T-cell (primary cell): ENCODE data around the gene ANK3. TPM values are rescaled to one million over a fixed set of nuclear protein-coding genes. Genes with fewer than 3 reads are reported as not detected.

Experiments used
- ATAC-seq, 4 experiments: fragments of 200-7000 bp in 3 of 4; fragments of 150-1000 bp in 1 of 4; cut with Tn5 transposase; replicated peaks in 1 of 4; 1 replicate in 3 of 4; 2 replicates in 1 of 4; pipeline ENCODE4 v1.10.0; 2021; ENCODE audit warnings: moderate library complexity in 3 of 4, mild to moderate bottlenecking in 2 of 4, moderate number of reproducible peaks in 1 of 4
- CTCF ChIA-PET, 2 donors: fragments of 300-600 bp; sonication (Branson Sonifier 250); formaldehyde crosslinking; loops; one replicate each; lab custom pipeline; 2022; ENCODE audit warnings: antibody characterized with exemption in 2 of 2; lab: Charles Lee
- POLR2A ChIA-PET, 2 donors: fragments of 300-600 bp; sonication (Branson Sonifier 250); formaldehyde crosslinking; loops; one replicate each; lab custom pipeline; 2022; ENCODE audit warnings: antibody characterized with exemption in 2 of 2; lab: Charles Lee
- DNase-seq, 35 experiments: peaks; one replicate each; pipeline versions ENCODE4 v3.0.0 to v3.0.0-alpha.2; 2013 to 2023
- H3K27ac ChIP-seq: one replicate; pipeline ENCODE4 v1.5.1; 2013; ENCODE audit warnings: low read length
- H3K27me3 ChIP-seq, 2 experiments: replicated peaks in 1 of 2; 1 replicate in 1 of 2; 2 replicates in 1 of 2; pipeline versions ENCODE4 v1.6.1 to v1.7.0; 2013; ENCODE audit warnings: low read length in 1 of 2, mixed read lengths in 1 of 2; ENCODE audit not compliant: control insufficient read depth in 2 of 2, insufficient read depth in 2 of 2; ENCODE audit errors: extremely low read depth in 1 of 2
- H3K36me3 ChIP-seq, 2 donors: 1 replicate in 1 of 2; 2 replicates in 1 of 2; pipeline versions ENCODE4 v1.6.1 to v1.7.0; 2013; ENCODE audit warnings: low read length in 1 of 2; ENCODE audit not compliant: control insufficient read depth in 2 of 2, insufficient read depth in 1 of 2; ENCODE audit errors: extremely low read depth in 1 of 2
- H3K4me1 ChIP-seq, 2 experiments: 1 replicate in 1 of 2; 2 replicates in 1 of 2; pipeline versions ENCODE4 v1.6.1 to v1.7.0; 2013; ENCODE audit warnings: low read length in 2 of 2, mixed read lengths in 1 of 2; ENCODE audit not compliant: insufficient read depth in 2 of 2, control insufficient read depth in 1 of 2; ENCODE audit errors: extremely low read depth in 1 of 2
- H3K4me3 ChIP-seq, 2 donors: 1 replicate in 1 of 2; 2 replicates in 1 of 2; pipeline versions ENCODE4 v1.5.1 to v1.7.0; 2013; ENCODE audit warnings: mild to moderate bottlenecking in 2 of 2, low read length in 1 of 2, moderate library complexity in 1 of 2; ENCODE audit not compliant: control insufficient read depth in 1 of 2; ENCODE audit errors: extremely low read depth in 1 of 2
- H3K9me3 ChIP-seq: 2 replicates; pipeline ENCODE4 v1.7.0; 2013
- H3K27ac Mint-ChIP-seq, 2 donors: one replicate each; pipeline ENCODE4 v1.8.0; 2020 to 2021; ENCODE audit warnings: mild to moderate bottlenecking in 2 of 2, mixed read lengths in 2 of 2
- H3K27me3 Mint-ChIP-seq, 2 donors: one replicate each; pipeline ENCODE4 v1.8.0; 2021 to 2022; ENCODE audit warnings: mixed read lengths in 2 of 2
- H3K36me3 Mint-ChIP-seq: one replicate; pipeline ENCODE4 v1.8.0; 2021; ENCODE audit warnings: mixed read lengths
- H3K4me1 Mint-ChIP-seq, 3 donors: one replicate each; pipeline ENCODE4 v1.8.0; 2020 to 2022; ENCODE audit warnings: mixed read lengths in 3 of 3, mild to moderate bottlenecking in 1 of 3
- H3K4me3 Mint-ChIP-seq, 3 donors: one replicate each; pipeline ENCODE4 v1.8.0; 2020 to 2022; ENCODE audit warnings: mild to moderate bottlenecking in 3 of 3, mixed read lengths in 3 of 3, moderate library complexity in 3 of 3
- H3K9me3 Mint-ChIP-seq, 3 donors: one replicate each; pipeline ENCODE4 v1.8.0; 2020 to 2022; ENCODE audit warnings: mixed read lengths in 3 of 3
- WGBS: methylation state at CpG from one replicate; pipeline ENCODE4 v1.1.5; 2013; ENCODE audit warnings: missing lambda C conversion rate; ENCODE audit not compliant: insufficient coverage; 5-methylcytosine and 5-hydroxymethylcytosine counted together
- total RNA-seq, 35 experiments: library from RNA in 6 of 35; stranded (reverse) in 6 of 35; fragments of 120-200 nt in 1 of 35; gene quantifications; one replicate each; pipeline versions ENCODE4 v1.2.1 to v1.2.4 and lab custom pipeline; 2013 to 2026

Gene ANK3
- total RNA-seq, 5 donors from 2014 or later (not counting 1 experiment from before 2014, with no cell fraction given): 43.0 to 74.8 (median 56.7) TPM

DNA sequence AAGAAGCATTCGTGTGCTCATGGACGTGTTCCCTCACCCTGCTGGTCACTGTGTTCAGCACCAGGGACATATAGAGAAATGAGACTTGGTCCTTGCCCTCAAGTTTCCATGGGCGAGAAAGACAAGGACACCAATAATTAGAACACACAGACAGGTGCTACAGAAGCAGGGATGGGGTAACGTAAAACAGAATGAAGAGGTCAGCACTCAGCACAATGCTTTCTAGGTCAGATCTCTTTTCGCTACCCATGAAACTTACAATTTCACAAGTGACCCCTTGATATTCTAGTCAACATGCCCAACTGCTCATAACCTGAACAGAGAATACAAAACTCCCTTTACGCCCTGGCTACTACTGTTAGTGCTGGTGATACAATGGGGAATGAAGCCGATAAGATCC is 6.0 kb upstream of the ANK3 start:
- 90% methylated on average over 3 of the region's 7 CpGs for WGBS
- Mint-ChIP-seq H3K36me3 (peaks cover 2% of the 10 kb centered on the region), H3K27ac (no peak overlapping the region), H3K9me3 (no peaks in the 10 kb centered on the region), H3K4me1 (peaks cover 33 to 50% (median 40%) of the 10 kb centered on the region in 3 donors), H3K27me3 (no peaks in the 10 kb centered on the region), H3K4me3 (no peak overlapping the region)
- Histone ChIP-seq H3K9me3 (no peaks in the 10 kb centered on the region), H3K36me3 (no peaks in the 10 kb centered on the region), H3K4me1 (peaks cover 2 to 4% of the 10 kb centered on the region in 2 experiments), H3K27me3 (no peaks in the 10 kb centered on the region), H3K4me3 (no peak overlapping the region), H3K27ac (no peak overlapping the region)
- no peak for ATAC-seq
- no peak for DNase-seq
- ChIA-PET POLR2A (no interaction called here), CTCF (interaction anchor here in 1 of 2 donors (1.0 kb wide), 1 partner anchor 292 kb away, joined by 3 read pairs; no protein-coding TSS in a partner anchor)

DNA sequence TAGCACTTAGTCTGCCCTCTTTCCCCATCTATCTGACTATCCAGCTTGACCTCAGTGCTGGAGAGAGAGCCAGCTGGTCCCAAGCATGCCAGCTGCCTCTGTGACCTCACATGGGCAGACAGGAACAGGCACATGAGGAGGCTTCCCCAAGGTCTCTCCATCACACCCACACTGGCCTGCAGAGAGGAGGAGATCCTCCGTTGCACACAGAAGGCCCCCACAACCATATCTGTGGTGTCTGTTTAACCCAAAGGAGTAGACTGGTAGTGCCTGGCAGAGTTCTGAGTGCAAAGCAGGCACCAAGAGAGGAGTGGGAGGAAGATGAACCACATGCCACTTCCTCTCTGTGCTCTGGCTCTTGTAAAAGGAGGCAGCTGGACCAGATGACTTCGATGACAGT is 4.8 kb upstream of the ANK3 start:
- Histone ChIP-seq H3K4me3 (no peak overlapping the region), H3K27me3 (no peaks in the 10 kb centered on the region), H3K4me1 (peaks cover 2 to 4% of the 10 kb centered on the region in 2 experiments), H3K9me3 (no peaks in the 10 kb centered on the region), H3K36me3 (no peaks in the 10 kb centered on the region), H3K27ac (no peak overlapping the region)
- ChIA-PET POLR2A (no interaction called here), CTCF (interaction anchor here in 1 of 2 donors (0.6 kb wide), 1 partner anchor 31 kb away, joined by 3 read pairs; no protein-coding TSS in a partner anchor)
- ATAC-seq (peak; percentile 43 to 62 (median 56)), DNase-seq (peak in 3 of 35 experiments; percentile 1 to 8 (median 2))
- Mint-ChIP-seq H3K27ac (no peak overlapping the region), H3K4me3 (no peak overlapping the region), H3K36me3 (peaks cover 2% of the 10 kb centered on the region), H3K9me3 (no peaks in the 10 kb centered on the region), H3K4me1 (peaks cover 43 to 59% (median 50%) of the 10 kb centered on the region in 3 donors), H3K27me3 (no peaks in the 10 kb centered on the region)
- WGBS: no CpG with 5 or more reads among the region's 2 CpGs

DNA sequence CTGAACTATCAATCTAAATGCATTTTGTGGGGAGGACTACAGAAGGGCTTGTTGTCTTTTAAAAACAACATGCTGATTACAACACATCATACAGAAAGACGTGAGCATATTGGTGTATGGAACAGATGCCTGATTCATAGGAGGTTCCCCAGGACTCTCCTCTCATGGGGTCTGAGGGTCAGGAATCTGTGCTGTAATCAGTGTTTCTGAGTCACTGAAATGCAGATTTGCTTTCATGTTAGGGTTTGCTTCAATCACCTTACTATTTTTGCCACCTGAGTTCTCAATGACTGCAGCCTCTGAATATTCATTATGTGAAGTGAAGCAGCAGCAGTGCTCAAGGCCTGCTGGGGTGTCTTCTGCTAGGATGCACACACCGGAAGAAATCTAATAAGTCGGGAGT is 550 bp upstream of the ANK3 start:
- H3K4me1 Mint-ChIP-seq: peaks cover 27 to 35% (median 33%) of the 10 kb centered on the region in 3 donors

DNA sequence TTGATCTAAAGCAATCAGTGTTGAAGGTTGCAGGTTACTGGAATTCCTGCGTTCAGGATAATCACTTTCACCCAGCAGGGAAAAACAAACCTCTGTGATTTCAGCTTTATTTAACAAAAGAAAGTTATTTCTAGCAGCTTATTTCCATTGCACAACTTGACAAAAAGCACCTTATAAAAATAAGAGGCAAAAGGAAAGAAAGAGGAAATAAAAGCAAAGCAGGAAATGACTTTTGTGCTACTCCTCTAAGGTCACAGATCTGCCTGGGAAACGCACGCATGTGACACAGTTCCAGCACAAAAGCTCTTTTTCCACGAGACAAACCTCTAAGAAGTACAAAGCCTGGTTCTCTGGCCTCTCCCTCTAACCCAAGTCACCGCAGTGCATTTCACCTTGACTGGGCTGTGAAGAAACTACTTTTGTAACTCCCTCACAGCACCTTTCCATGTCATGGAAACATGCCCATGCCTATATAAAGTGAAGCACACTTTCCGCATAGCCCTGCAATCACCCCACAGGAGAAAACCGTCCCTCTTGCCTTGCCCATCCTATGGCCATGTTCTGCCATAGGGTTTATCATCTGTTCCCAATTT is 870 bp downstream of the ANK3 start:
- H3K4me1 ChIP-seq: peaks cover 0 to 3% of the 10 kb centered on the region in 2 experiments
- no peak overlapping the region for H3K4me3 ChIP-seq
- H3K4me1 Mint-ChIP-seq: peaks cover 24 to 31% (median 27%) of the 10 kb centered on the region in 3 donors
- no peak for ATAC-seq
- H3K36me3 ChIP-seq: no peaks in the 10 kb centered on the region
- H3K27me3 ChIP-seq: no peaks in the 10 kb centered on the region
- peaks cover 2% of the 10 kb centered on the region for H3K36me3 Mint-ChIP-seq
- CTCF ChIA-PET: no interaction called here
- 43% methylated on average over 6 of the region's 7 CpGs for WGBS
- H3K27ac ChIP-seq: no peak overlapping the region
- DNase-seq: no peak
- no peaks in the 10 kb centered on the region for H3K9me3 ChIP-seq
- H3K9me3 Mint-ChIP-seq: no peaks in the 10 kb centered on the region
- H3K27me3 Mint-ChIP-seq: no peaks in the 10 kb centered on the region
- H3K27ac Mint-ChIP-seq: no peak overlapping the region
- no peak overlapping the region for H3K4me3 Mint-ChIP-seq
- POLR2A ChIA-PET: no interaction called here

More for the DNA sequence above, 550 bp upstream of the ANK3 start:
- no peaks in the 10 kb centered on the region for H3K9me3 ChIP-seq
- no peak overlapping the region for H3K27ac ChIP-seq
- no peak for DNase-seq
- POLR2A ChIA-PET: no interaction called here
- 90% methylated on average over 2 of the region's 3 CpGs for WGBS
- peaks cover 2% of the 10 kb centered on the region for H3K36me3 Mint-ChIP-seq
- CTCF ChIA-PET: no interaction called here
- H3K4me1 ChIP-seq: peaks cover 4 to 5% of the 10 kb centered on the region in 2 experiments
- H3K4me3 Mint-ChIP-seq: no peak overlapping the region
- no peaks in the 10 kb centered on the region for H3K27me3 Mint-ChIP-seq
- no peak for ATAC-seq
- H3K27me3 ChIP-seq: no peaks in the 10 kb centered on the region
- no peaks in the 10 kb centered on the region for H3K9me3 Mint-ChIP-seq
- H3K4me3 ChIP-seq: no peak overlapping the region
- H3K27ac Mint-ChIP-seq: no peak overlapping the region
- no peaks in the 10 kb centered on the region for H3K36me3 ChIP-seq

DNA sequence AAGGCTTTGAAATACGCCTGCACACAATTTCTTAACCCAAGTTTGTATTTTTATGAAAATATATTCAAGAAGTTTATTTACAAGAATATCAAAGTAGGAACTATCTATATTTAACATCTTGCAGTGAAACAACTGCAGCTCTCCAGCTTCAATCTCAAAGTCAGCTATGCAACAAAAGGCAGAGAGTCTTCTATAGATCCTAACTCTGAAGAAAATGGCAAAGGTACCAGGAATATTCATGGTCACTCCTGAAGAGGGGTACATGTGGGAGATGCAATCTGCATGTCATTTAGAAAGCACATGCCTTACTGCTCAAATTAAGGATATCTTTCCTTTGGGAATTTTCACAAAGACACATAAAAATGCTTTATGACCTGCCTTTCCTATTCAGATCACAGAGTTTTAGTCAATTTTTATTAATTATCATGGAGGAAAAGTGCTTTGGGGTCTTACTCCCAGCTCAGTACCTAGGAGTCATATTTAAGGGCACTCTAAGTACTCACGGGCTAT is 1.5 kb downstream of the ANK3 start:
- DNase-seq (no peak), ATAC-seq (no peak)
- H3K4me1 ChIP-seq: peaks cover 0 to 3% of the 10 kb centered on the region in 2 experiments
- Mint-ChIP-seq H3K4me1 (peaks cover 24 to 32% (median 28%) of the 10 kb centered on the region in 3 donors), H3K36me3 (peaks cover 2% of the 10 kb centered on the region), H3K9me3 (no peaks in the 10 kb centered on the region), H3K27me3 (no peaks in the 10 kb centered on the region), H3K27ac (no peak overlapping the region), H3K4me3 (no peak overlapping the region)
- H3K9me3 ChIP-seq: no peaks in the 10 kb centered on the region
- WGBS: no CpG with 5 or more reads among the region's 2 CpGs
- ChIA-PET CTCF (interaction anchor here in 1 of 2 donors (0.5 kb wide), 1 partner anchor 951 kb away, joined by 3 read pairs; no protein-coding TSS in a partner anchor), POLR2A (no interaction called here)
- no peaks in the 10 kb centered on the region for H3K36me3 ChIP-seq
- no peak overlapping the region for H3K4me3 ChIP-seq
- H3K27ac ChIP-seq: no peak overlapping the region
- H3K27me3 ChIP-seq: no peaks in the 10 kb centered on the region

DNA sequence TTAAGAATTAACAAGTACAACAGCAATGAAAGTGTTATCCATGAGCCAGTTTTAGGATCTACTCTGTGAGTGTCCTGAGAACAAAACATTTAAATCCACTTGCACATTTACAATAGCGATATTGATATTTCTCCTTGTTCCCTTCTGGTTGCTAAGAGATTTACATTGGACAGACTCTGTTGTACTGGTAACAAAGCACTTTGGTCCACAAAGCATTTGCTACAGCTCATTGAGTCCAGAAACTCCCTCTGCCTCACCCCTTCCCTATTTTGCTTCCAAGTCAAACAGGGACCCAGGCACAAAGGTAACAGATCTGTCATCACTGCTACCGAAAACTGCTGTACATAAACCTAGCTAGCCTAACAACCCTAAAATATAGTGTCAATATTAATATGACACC is 2.1 kb downstream of the ANK3 start:
- Histone ChIP-seq H3K27ac (no peak overlapping the region), H3K27me3 (no peaks in the 10 kb centered on the region), H3K9me3 (no peaks in the 10 kb centered on the region), H3K36me3 (no peaks in the 10 kb centered on the region), H3K4me3 (no peak overlapping the region), H3K4me1 (peaks cover 0 to 3% of the 10 kb centered on the region in 2 experiments)
- no peak for DNase-seq
- Mint-ChIP-seq H3K4me1 (peaks cover 24 to 33% (median 28%) of the 10 kb centered on the region in 3 donors), H3K4me3 (no peak overlapping the region), H3K27me3 (no peaks in the 10 kb centered on the region), H3K36me3 (peaks cover 2% of the 10 kb centered on the region), H3K9me3 (no peaks in the 10 kb centered on the region), H3K27ac (no peak overlapping the region)
- CTCF ChIA-PET: interaction anchor here in 1 of 2 donors (0.5 kb wide), 1 partner anchor 951 kb away, joined by 3 read pairs; no protein-coding TSS in a partner anchor
- 100% methylated on average over 1 of the region's 2 CpGs for WGBS
- no peak for ATAC-seq
- POLR2A ChIA-PET: no interaction called here
